Upper lobe of left lung (tissue), 4 donors: ENCODE measurements around the gene KRIT1.

Experiments
- CTCF ChIP-seq, 6 experiments: fragments of 450-650 bp in 4 of 6; fragments of 200-600 bp in 2 of 6; sonication (generic) in 2 of 6; IDR thresholded peaks; one replicate each; pipeline ENCODE4 v1.5.1; 2016 to 2019; ENCODE audit warnings: antibody characterized with exemption in 6 of 6
- POLR2A ChIP-seq, 4 donors: fragments of 450-650 bp; IDR thresholded peaks; one replicate each; pipeline ENCODE4 v1.5.1; 2016 to 2017; ENCODE audit warnings: antibody characterized with exemption in 4 of 4, mild to moderate bottlenecking in 2 of 4

DNA sequence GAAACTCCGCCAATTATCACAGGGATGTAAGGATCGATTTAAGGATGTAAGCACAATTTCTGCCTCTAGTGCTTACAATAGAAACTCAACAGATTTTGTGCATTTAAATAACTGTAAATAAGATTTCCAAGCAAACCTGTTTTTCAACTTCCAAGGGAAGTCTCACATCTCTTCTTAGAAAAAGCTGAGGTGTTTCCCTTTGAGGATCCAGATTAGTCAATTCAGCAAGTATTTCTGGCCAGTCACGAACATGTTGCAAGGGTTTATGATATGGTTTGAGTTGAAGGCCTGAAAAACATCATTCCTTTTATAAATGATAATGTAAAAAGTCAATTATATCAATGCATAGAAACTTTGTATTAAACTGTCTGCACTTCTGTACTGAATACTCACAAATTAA lies 23.9 kb downstream of the KRIT1 start:
- TF ChIP-seq CTCF (IDR thresholded peaks at IDR 0.05) (no peak), POLR2A (IDR thresholded peaks at IDR 0.05) (no peak)
